Measurements from ENCODE around the gene HUWE1.
A peak's percentile ranks its signal among the peaks of the same experiment; 100 is the strongest.

The HUWE1 gene

DNA sequence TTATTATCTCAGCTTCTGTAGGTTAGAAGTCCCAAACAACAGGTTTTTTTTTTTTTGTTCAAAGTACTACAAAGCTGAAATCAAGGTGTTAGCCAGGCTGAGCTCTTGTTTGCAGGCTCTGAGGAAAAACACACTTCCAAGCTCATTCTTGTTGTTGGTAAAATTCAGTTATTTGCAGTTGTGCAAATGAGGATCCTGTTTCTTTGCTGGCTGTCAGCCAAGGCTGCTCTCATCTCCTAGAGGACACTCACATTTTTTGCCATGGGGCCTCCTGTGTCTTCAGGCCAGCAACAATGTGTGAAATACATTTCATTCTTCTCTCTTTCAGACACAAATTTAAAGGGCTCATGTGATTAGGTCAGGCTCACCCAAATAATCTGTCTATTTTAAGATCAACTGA, 192.1 kb downstream of the HUWE1 start:
- peak; percentile 45 to 72 (median 60) for DNase-seq

DNA sequence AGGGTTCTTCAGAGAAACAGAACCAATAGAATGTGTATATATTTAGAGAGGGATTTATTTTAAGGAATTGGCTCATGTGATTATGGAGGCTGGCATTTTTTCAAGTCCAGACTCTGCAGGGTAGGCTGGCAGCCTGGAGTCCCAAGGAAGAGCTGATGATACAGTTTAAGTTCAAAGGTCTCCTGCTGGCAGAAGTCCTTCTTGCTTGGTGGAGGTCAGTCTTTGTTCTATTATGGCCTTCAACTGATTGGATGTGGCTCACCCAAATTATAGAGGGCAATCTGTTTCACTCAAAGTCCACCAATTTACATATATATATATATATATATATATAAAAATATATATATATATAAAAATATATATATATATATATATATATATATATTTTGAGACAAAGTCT, 200.2 kb downstream of the HUWE1 start:
- DNase-seq: no peak

DNA sequence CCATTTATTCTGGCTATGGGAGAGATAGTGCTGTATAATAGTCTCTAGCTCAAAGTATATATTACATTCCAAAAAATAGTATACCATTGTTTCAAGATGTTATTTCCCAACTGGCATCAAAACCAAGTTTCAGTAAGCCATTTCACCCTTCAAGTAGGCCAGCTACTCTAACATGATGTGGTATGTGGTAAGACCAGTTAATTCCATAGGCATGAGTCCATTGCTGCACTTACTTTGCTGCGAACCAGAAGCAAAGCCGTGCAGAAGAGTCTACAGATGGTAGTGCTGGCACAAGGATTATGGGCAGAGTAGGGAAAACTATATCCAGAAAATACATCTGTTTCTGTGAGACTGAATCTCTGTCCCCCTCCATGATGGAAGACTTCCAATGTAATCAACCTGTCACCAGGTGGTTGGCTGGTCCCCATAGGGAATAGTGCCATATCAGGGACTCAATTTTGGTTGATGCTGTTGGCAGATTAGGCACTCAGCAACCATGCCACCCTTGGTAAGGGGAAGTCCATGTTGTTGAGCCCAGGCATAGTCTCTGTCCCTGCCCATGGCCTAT, 202.6 kb downstream of the HUWE1 start:
- no peak for DNase-seq

DNA sequence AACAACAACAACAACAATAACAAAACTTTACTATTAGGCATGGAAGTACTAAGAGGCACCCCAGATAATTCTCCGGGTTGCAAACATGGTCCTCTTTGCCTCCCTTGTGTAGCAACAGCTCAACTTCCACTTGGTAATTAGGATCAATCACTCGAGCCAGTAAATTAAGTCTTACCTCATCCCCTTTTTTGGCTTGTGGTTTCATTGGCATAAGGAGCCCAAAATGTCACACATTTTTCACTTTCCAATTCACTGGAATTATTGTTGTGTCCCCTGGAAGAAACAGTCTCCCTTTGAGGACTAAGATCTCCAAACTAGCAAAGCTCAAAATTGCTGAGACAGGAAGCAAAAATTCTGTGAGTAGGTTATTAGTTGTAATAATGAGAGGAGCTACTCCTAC, 203.1 kb downstream of the HUWE1 start:
- DNase-seq: no peak

Measured in suppressor macrophage (primary cell).